Measurements from ENCODE around the gene ZNF740.

Gene ZNF740

GRCh38 chr12:53185582-53186153 is 5.1 kb downstream of the ZNF740 start:
- no peak overlapping the region for H3K4me3 ChIP-seq (ENCODE audit: low read depth, low read length)
- peaks cover 58% of the 10 kb centered on the region for H3K36me3 ChIP-seq (ENCODE audit: control insufficient read depth, insufficient read depth, low read length)
- H3K27me3 ChIP-seq (ENCODE audit: control insufficient read depth, insufficient read depth, low read length): no peaks in the 10 kb centered on the region
- H3K27ac ChIP-seq (ENCODE audit: low read depth, low read length): no peak overlapping the region
- peaks cover 7% of the 10 kb centered on the region; the same call in 1 of the 2 replicates for H3K4me1 ChIP-seq (ENCODE audit: control insufficient read depth, insufficient read depth, low read length)
- no peak overlapping the region for H3K9ac ChIP-seq (ENCODE audit: low read length)
- H3K9me3 ChIP-seq (ENCODE audit: control insufficient read depth, insufficient read depth, low read depth, low read length): no peaks in the 10 kb centered on the region

GRCh38 chr12:53186745-53187144 is 6.2 kb downstream of the ZNF740 start:
- Histone ChIP-seq H3K27ac (ENCODE audit: low read depth, low read length) (no peak overlapping the region), H3K36me3 (ENCODE audit: control insufficient read depth, insufficient read depth, low read length) (peaks cover 57% of the 10 kb centered on the region), H3K27me3 (ENCODE audit: control insufficient read depth, insufficient read depth, low read length) (0 out of 2 replicates have a peak, but pooled peaks cover under 1% of the 10 kb centered on the region), H3K4me1 (ENCODE audit: control insufficient read depth, insufficient read depth, low read length) (peaks cover 3% of the 10 kb centered on the region; the same call in 1 of the 2 replicates), H3K9ac (ENCODE audit: low read length) (no peak overlapping the region), H3K9me3 (ENCODE audit: control insufficient read depth, insufficient read depth, low read depth, low read length) (no peaks in the 10 kb centered on the region), H3K4me3 (ENCODE audit: low read depth, low read length) (no peak overlapping the region)

GRCh38 chr12:53187145-53187899 is 6.8 kb downstream of the ZNF740 start:
- no peak overlapping the region for H3K27ac ChIP-seq (ENCODE audit: low read depth, low read length)
- H3K4me3 ChIP-seq (ENCODE audit: low read depth, low read length): no peak overlapping the region
- H3K27me3 ChIP-seq (ENCODE audit: control insufficient read depth, insufficient read depth, low read length): peaks cover 4% of the 10 kb centered on the region; the same call in 1 of the 2 replicates
- H3K4me1 ChIP-seq (ENCODE audit: control insufficient read depth, insufficient read depth, low read length): peaks cover 3% of the 10 kb centered on the region; the same call in 1 of the 2 replicates
- no peak overlapping the region for H3K9ac ChIP-seq (ENCODE audit: low read length)
- H3K9me3 ChIP-seq (ENCODE audit: control insufficient read depth, insufficient read depth, low read depth, low read length): no peaks in the 10 kb centered on the region
- H3K36me3 ChIP-seq (ENCODE audit: control insufficient read depth, insufficient read depth, low read length): peaks cover 51% of the 10 kb centered on the region

- no peaks in the 10 kb centered on the region for H3K9me3 ChIP-seq (ENCODE audit: control insufficient read depth, insufficient read depth, low read depth, low read length)
- H3K4me3 ChIP-seq (ENCODE audit: low read depth, low read length): no peak overlapping the region
- peaks cover 3% of the 10 kb centered on the region; the same call in 1 of the 2 replicates for H3K4me1 ChIP-seq (ENCODE audit: control insufficient read depth, insufficient read depth, low read length)
- H3K36me3 ChIP-seq (ENCODE audit: control insufficient read depth, insufficient read depth, low read length): peaks cover 32% of the 10 kb centered on the region
- no peak overlapping the region for H3K27ac ChIP-seq (ENCODE audit: low read depth, low read length)
- peaks cover 32% of the 10 kb centered on the region for H3K27me3 ChIP-seq (ENCODE audit: control insufficient read depth, insufficient read depth, low read length)
- H3K9ac ChIP-seq (ENCODE audit: low read length): no peak overlapping the region
Measured at GRCh38 chr12:53190108-53190729, 9.7 kb downstream of the ZNF740 start.

GRCh38 chr12:53191096-53191884 is 10.8 kb downstream of the ZNF740 start:
- H3K9me3 ChIP-seq (ENCODE audit: control insufficient read depth, insufficient read depth, low read depth, low read length): no peaks in the 10 kb centered on the region
- H3K27me3 ChIP-seq (ENCODE audit: control insufficient read depth, insufficient read depth, low read length): peaks cover 42% of the 10 kb centered on the region
- no peak overlapping the region for H3K27ac ChIP-seq (ENCODE audit: low read depth, low read length)
- H3K4me3 ChIP-seq (ENCODE audit: low read depth, low read length): no peak overlapping the region
- H3K4me1 ChIP-seq (ENCODE audit: control insufficient read depth, insufficient read depth, low read length): peaks cover 3% of the 10 kb centered on the region; the same call in 1 of the 2 replicates
- no peak overlapping the region for H3K9ac ChIP-seq (ENCODE audit: low read length)
- H3K36me3 ChIP-seq (ENCODE audit: control insufficient read depth, insufficient read depth, low read length): peaks cover 21% of the 10 kb centered on the region

- no peak overlapping the region for H3K4me3 ChIP-seq (ENCODE audit: low read depth, low read length)
- peaks cover 14% of the 10 kb centered on the region for H3K36me3 ChIP-seq (ENCODE audit: control insufficient read depth, insufficient read depth, low read length)
- peaks cover 3% of the 10 kb centered on the region; the same call in 1 of the 2 replicates for H3K4me1 ChIP-seq (ENCODE audit: control insufficient read depth, insufficient read depth, low read length)
- H3K9ac ChIP-seq (ENCODE audit: low read length): no peak overlapping the region
- H3K27me3 ChIP-seq (ENCODE audit: control insufficient read depth, insufficient read depth, low read length): peaks cover 49% of the 10 kb centered on the region
- no peaks in the 10 kb centered on the region for H3K9me3 ChIP-seq (ENCODE audit: control insufficient read depth, insufficient read depth, low read depth, low read length)
- no peak overlapping the region for H3K27ac ChIP-seq (ENCODE audit: low read depth, low read length)
Measured at GRCh38 chr12:53191885-53192530, 11.5 kb downstream of the ZNF740 start.

- Histone ChIP-seq H3K27me3 (ENCODE audit: control insufficient read depth, insufficient read depth, low read length) (peaks cover 55% of the 10 kb centered on the region), H3K9me3 (ENCODE audit: control insufficient read depth, insufficient read depth, low read depth, low read length) (no peaks in the 10 kb centered on the region), H3K4me3 (ENCODE audit: low read depth, low read length) (no peak overlapping the region), H3K27ac (ENCODE audit: low read depth, low read length) (no peak overlapping the region), H3K9ac (ENCODE audit: low read length) (no peak overlapping the region), H3K4me1 (ENCODE audit: control insufficient read depth, insufficient read depth, low read length) (peaks cover 7% of the 10 kb centered on the region; the same call in 1 of the 2 replicates), H3K36me3 (ENCODE audit: control insufficient read depth, insufficient read depth, low read length) (peaks cover 8% of the 10 kb centered on the region)
Measured at GRCh38 chr12:53192531-53193021, 12.1 kb downstream of the ZNF740 start.

- peaks cover 60% of the 10 kb centered on the region for H3K27me3 ChIP-seq (ENCODE audit: control insufficient read depth, insufficient read depth, low read length)
- no peak overlapping the region for H3K27ac ChIP-seq (ENCODE audit: low read depth, low read length)
- peaks cover 3% of the 10 kb centered on the region for H3K36me3 ChIP-seq (ENCODE audit: control insufficient read depth, insufficient read depth, low read length)
- H3K9ac ChIP-seq (ENCODE audit: low read length): no peak overlapping the region
- H3K4me1 ChIP-seq (ENCODE audit: control insufficient read depth, insufficient read depth, low read length): peaks cover 10% of the 10 kb centered on the region; the same call in 1 of the 2 replicates
- H3K9me3 ChIP-seq (ENCODE audit: control insufficient read depth, insufficient read depth, low read depth, low read length): no peaks in the 10 kb centered on the region
- H3K4me3 ChIP-seq (ENCODE audit: low read depth, low read length): no peak overlapping the region
Measured at GRCh38 chr12:53193040-53193439, 12.5 kb downstream of the ZNF740 start.

- H3K27ac ChIP-seq (ENCODE audit: low read depth, low read length): no peak overlapping the region
- H3K9me3 ChIP-seq (ENCODE audit: control insufficient read depth, insufficient read depth, low read depth, low read length): no peaks in the 10 kb centered on the region
- H3K4me1 ChIP-seq (ENCODE audit: control insufficient read depth, insufficient read depth, low read length): peaks cover 11% of the 10 kb centered on the region; the same call in 1 of the 2 replicates
- no peak overlapping the region for H3K9ac ChIP-seq (ENCODE audit: low read length)
- peaks cover 71% of the 10 kb centered on the region for H3K27me3 ChIP-seq (ENCODE audit: control insufficient read depth, insufficient read depth, low read length)
- H3K36me3 ChIP-seq (ENCODE audit: control insufficient read depth, insufficient read depth, low read length): no peaks in the 10 kb centered on the region
- no peak overlapping the region for H3K4me3 ChIP-seq (ENCODE audit: low read depth, low read length)
Measured at GRCh38 chr12:53193985-53194716, 13.6 kb downstream of the ZNF740 start.

- H3K4me1 ChIP-seq (ENCODE audit: control insufficient read depth, insufficient read depth, low read length): peaks cover 11% of the 10 kb centered on the region; the same call in 1 of the 2 replicates
- H3K4me3 ChIP-seq (ENCODE audit: low read depth, low read length): no peak overlapping the region
- H3K9me3 ChIP-seq (ENCODE audit: control insufficient read depth, insufficient read depth, low read depth, low read length): no peaks in the 10 kb centered on the region
- H3K27ac ChIP-seq (ENCODE audit: low read depth, low read length): no peak overlapping the region
- no peaks in the 10 kb centered on the region for H3K36me3 ChIP-seq (ENCODE audit: control insufficient read depth, insufficient read depth, low read length)
- H3K9ac ChIP-seq (ENCODE audit: low read length): no peak overlapping the region
- peaks cover 77% of the 10 kb centered on the region for H3K27me3 ChIP-seq (ENCODE audit: control insufficient read depth, insufficient read depth, low read length)
Measured at GRCh38 chr12:53194973-53195372, 14.5 kb downstream of the ZNF740 start.
